Stimulated activated CD4-positive, alpha-beta T cell treated with anti-CD3 and anti-CD28 coated beads, TNF-alpha, amount 100 ng/mL, for 1 hour (primary cell): ENCODE data around the gene EFHC1.

Source experiments
- DNase-seq, 3 donors: peaks; one replicate each; pipeline ENCODE4 v3.0.0-alpha.2; 2020; ENCODE audit warnings: low read depth in 3 of 3, low spot score in 1 of 3

EFHC1 gene

DNA sequence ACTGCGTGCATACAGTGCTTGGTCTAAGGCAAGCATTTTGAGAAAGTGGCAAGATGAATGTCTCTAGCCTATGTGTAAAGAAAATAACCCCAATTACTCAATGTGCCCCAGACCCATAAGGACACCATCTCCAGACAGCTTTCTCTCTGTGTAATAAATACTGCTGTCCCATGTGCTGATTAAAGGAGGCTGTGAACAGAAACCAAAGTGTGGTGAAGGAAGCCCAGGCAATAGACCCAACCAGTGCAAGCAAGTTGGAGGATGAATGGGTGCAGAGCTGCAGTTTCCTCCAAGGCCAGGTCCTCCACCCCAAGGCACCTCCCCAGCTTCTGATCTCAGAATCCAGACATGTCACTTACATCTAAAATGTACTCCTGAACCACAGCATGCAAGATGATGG lies 96.1 kb downstream of the EFHC1 start:
- DNase-seq = no peak

DNA sequence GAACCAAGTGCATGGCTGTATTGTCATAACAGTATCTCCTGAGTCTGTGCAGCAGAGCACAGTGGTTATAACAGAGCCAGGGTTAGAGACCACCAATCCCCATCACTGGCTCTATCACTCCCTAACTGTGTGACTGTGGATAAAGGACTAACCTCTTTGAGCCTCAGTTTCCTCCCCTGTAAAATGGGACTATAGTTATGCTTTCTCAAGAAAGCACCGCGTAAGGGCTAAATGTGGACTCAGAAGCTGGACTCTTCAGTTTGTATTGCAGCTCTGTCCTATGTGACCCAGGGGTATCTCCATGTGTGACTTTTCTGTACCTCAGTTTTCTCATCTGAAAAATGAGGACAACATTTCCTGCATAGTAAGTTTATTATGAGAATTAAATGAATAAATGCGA lies 96.8 kb downstream of the EFHC1 start:
- no peak for DNase-seq

DNA sequence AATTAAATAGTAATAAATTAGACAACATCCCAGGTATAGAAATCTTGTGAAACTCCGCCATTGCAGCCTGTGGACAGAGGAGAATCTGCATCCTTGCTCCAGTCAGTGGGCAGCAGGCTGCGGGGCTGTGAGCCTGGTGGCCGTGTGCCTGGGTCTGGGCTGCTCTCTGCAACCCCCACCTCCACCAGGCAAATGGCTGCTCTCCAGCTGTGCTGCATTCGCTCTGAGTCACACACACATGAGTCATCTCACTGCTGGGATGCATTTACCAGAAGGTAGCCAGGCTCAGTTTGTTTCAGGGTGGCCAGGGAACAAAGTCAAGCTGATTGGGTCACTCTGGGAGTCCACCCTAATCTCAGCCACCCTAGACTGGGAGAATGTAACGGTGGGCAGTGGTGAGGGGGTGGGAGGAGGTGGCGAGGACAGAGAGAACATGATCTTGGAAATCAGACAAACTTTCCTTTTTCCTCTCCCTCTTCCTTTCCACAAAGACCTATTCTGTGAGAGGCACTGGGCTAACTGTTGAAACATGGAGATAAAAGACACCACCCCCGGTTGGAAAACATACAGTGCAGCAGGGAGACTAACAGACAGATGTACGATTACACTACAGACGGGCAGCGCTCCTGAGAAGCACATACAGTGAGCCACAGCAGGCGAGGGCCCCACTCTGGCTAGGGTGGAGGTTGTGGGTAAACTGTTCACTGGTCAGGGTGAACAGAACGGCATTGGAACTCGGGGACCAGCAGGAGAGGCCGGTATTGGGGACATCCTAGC lies 97.5 kb downstream of the EFHC1 start:
- DNase-seq = no peak

DNA sequence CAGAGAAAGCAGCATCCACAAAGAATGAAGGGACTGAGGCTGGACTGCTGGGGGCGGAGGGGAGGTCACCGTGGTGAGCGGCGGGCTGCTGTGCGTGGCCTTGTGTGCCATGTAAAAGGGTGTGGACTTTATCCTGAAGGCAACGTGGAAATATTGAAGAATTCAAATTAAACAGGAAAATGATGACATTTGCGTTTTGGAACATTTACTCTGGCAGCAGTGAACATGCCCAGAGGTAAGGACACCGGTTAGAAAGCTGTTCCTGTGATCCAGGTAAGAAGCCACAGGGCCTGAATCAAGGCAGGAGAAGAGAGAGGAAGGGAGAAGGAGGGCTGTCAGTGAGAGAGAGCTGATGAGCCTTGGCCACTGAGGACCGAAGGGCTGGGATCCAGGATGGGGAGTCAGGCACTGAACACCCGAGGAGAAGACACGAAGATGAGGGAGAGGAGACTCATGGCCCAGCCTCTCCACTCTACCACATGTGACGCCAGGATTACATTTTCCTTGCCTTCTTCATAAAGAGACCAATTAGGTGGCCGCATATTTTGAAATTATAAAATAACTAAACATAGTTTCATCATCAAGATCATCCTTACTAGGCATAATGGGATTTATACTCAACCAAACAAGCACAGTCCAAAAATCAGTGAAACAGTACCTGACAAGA lies 98.3 kb downstream of the EFHC1 start:
- no peak for DNase-seq

DNA sequence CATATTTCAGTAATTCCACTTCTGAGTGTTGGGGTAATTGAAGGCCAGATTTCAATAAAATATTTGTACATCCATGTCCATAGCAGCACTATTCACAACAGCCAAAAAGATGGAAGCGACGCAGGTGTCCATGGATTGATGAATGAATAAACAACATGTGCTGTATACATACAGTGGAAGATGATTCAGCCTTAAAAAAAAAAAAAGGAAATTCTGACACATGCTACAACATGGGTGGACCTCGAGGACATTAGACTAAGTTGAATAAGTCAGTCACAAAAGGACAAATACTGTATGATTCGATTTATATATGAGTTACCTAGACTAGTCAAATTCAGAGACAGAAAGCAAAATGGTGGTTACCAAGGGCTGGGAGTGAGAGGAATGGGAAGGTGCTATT lies 99.5 kb downstream of the EFHC1 start:
- no peak for DNase-seq

DNA sequence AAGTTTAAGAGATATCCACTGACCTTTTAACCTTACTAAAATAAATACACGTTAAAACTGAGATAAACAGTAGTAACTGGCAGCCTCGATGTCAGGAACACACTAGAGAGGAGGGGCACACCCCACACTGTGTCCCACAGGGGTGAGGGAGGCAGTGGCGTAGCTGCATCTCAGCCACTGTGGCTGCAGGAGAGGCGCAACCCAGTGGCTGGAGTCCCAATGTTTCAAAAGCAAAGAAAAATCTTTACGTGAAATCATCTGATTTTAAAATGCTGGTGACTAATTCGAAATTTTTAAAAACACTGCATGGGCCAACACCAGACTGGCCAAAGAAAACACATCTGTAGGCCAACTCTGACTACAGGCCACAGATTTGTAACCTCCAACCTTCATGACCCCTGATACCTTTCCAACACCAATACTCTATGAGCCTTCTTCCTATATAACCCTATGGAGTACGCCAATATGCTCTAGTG lies 102.0 kb downstream of the EFHC1 start:
- no peak for DNase-seq

DNA sequence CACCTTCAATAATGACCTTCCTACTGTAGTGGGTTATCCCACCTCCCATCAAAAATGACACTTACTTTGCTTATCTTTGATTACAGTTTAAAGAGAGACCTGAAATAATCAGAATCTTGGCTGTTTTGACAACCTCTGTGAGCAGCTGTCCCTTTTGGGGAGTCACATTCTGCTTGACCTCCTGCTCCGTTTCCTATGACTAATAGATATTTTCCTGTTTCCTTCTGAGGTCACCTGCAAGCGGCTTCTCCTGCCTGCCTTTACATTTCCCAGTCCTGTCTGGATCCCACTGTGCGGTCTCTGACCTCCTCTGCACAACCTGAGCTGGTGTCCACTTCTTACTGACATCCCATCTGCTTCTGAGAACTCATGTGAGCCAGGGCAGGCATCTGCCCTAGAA lies 102.5 kb downstream of the EFHC1 start:
- no peak for DNase-seq

DNA sequence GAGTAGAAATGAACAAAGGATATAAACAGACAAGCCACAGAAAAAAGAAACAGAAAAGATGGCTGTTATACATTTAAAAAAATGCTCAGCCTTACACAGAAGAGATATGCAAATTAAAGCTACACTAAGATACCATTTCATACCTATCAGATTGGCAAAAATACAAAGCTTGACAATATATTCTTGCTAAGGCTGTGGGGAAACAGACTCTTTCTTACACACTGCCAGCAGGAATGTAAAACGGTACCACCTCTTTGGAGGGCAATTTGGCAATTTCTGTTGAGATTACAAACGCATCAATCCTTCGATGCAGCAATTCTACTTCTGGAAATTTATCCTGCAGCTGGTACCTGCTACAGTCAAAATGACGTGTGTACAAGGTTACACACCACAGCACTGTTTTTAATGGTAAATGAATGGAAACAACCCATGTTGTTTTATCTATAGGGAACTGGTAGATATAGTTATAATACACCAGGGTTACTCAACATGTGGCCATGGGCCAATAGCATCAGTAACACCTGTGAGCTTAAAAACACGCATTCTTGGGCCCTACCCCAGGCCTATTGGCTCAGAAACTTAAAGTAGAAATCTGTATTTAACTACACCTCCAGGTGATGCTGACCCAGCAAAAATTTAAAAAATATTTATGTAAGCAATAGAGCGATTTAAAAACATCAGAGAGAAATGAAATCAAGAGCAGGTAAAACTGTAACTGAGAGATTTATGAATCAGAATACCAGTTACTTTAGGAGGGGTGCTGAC lies 103.4 kb downstream of the EFHC1 start:
- DNase-seq = no peak

DNA sequence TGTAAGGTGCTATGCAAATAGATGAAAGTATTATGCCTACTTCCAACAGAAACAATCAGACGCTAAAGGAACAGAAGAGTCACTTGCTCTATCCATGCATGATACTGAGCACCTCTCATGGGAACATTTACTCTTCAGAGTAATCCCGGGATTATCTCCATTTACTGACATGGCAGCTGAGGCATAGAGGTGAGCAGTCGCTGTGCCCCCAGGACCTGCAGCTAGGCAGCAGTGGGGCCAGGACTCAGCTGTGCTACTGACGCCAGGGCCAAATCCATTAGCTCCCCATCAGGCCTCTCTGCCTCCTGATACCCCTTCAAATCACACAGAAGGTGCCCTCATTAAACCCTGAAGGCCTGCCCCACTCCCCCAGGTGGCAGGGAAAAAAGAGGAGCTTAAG lies 104.8 kb downstream of the EFHC1 start:
- no peak for DNase-seq

DNA sequence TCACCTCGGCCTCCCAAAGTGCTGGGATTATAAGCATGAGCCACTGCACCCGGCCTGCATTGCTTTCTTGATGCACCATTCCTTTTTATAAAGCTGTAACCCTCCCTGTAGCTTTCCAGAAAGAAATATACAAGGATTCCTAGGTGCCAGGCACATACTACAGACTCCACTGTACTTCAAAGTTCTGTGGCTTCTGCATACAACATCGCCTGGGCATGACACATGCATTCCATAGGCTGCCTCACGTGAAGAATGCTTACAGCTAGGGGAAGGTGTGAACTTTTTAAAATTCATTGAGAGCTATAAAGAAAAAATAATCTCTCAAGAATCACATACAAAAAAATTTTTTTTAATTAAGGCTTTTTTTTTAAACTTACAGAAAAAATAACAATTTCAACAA lies 106.5 kb downstream of the EFHC1 start:
- no peak for DNase-seq

DNA sequence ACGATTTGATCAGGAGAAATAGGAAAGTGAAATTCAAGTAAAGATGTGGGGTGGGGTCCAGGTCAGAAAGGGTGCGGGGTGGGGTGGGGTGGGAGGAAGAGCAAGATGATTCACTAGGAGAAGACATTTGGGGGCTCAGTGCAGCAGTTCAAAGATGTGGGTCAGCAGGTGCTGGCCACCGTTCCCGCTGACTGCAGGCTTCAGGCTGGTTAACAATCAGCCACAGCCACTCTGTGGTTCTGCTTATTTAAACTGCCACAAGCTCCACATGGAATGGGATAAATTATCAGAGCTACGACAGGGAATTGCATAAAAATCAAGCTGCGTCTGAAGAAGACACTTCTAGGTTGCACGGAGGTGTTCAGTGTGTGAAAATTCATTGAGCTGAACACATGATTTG lies 107.3 kb downstream of the EFHC1 start:
- DNase-seq = no peak

DNA sequence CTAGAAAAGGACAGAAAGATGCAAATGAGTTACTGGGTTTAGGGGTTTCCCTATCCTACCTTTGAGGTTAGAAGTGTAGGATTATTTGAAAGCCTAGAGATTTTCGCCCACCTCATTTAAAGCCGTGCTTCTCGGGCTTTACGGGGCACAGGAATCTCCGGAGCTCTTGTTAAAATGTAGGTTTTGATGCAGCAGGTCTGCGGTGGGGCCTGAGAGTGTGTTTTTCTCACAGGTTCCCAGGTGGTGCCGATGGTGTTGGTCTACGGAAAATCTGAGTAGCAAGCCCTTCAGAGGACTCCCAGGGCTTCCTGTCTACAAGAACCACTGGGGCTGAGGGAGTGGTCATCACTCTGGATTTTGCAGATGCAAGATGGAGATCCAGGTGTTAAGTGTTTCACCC lies 109.2 kb downstream of the EFHC1 start:
- no peak for DNase-seq

DNA sequence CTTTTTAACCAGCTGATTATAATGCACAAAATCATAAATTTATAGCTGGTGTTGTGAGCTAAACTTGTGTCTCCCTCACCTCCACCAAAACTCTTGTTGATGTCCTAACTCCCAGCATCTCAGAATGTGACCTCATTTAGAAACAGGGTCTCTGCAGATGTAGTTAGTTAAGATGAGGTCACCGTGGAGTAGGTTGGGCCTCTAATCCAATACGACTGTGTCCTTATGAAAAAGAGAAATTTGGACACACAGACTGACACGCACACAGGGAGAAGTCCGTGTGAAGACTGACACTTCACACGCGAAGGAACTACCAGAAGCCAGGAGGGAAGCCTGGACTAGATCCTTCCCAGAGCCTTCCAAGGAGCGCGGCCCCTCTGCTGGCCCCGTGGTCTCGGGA lies 110.2 kb downstream of the EFHC1 start:
- no peak for DNase-seq

DNA sequence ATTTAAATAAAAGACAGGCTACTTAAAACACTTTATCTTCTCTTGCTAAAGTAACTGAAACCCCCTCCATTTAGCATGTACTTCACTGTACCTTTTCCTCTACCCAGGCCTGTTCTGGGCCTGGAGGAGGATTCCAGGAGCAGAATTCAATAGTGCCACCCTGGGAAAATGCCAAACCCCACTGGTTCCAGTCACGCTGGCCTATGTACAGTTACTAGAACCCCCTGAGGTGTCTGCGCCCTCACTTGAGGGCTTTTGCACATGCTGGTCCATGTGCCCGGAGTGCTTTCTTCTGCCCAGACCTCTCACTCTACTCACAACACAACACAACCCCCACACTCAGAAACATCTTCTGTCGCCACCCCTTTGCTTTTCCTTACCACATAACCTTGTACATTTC lies 111.3 kb downstream of the EFHC1 start:
- DNase-seq = no peak

DNA sequence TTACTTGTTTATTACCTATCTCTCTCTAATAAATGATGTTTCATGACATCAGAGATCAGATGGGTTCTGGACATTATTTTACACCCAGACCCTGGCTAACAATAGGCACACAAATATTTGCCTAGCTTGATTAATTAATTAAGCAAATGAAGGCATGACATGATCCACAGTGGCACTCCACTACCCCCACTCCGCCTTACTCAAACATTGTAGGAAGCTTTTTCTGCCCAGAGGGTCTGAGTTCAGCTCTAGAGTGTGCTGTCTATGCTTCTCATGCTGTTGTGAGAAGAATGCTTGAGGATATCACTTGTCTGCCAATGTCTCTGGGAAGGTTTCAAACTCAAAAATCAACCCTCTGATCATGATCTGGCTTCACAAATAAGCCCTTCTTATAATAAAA lies 111.7 kb downstream of the EFHC1 start:
- DNase-seq = no peak

DNA sequence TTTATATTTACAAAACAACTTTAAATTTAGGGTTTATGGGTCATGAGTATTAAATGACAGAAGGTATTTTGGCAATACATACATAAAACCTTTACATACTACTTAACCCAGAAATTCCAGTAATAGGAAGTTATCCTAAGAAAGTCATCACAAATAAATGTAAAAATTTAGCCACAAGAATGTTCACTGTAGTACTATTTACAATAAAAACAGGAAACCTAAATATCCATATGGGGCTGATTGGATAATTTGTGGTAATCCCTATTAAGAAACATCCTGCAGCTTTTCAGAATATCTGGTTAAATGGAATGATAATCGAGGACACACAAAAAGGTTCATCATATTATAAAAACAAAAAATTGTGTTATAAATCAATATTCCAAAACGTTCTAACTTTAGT lies 112.3 kb downstream of the EFHC1 start:
- DNase-seq = no peak

DNA sequence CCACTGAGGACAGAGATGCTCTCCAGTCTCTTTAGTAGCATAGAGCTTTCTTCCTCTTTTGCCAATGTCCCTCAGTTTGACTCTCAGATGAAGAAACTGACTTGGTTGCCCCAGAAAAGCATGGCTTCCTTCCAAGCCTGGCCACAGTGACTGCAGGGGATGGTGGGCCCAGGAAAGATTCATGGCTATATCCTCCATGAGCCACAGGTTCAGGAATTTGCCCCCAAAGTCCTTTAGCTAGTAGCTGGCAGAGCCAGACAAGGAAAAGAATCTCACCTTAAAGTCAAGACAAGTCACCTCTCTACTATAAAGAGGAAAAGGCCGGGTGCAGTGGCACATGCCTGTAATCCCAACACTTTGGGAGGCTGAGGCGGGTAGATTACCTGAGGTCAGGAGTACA lies 113.3 kb downstream of the EFHC1 start:
- no peak for DNase-seq

DNA sequence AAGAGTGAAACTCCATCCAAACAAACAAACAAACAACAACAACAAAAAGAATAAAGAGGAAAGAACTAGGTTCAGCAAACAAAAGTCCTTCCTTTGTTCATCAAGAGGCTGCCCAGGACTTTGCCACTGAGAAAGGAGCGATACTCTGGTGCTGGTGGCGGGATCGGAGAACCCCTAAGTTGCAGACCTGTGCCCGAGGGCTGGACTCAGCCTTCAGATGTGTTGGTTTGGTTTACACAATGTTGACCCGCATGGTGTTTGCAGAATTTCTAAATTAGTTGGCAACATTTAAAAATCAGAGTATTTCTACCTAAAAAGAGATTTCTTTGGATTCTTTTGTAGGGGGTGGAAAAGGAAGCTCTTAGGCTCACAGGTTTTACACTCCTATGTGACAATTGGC lies 114.2 kb downstream of the EFHC1 start:
- no peak for DNase-seq

DNA sequence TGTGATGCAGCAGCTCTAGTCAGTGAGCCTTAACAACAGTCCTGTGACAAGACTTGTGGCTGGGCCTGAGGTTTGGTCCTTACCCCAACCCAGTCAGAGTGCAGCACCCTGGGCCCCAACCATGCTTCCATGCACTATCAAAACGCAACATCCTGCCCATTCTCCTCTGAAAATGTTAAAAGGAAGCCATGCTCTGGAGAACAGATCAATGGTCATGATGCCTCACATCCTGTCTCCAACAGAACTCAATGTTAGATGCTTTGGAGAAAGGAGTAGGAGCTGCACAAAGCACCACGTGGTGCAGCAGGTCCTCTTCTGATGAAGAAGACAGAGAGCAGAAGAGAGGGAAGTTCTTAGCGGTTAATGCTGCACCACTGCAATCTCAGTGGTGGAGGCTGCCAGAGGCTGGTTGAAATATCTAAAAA lies 114.8 kb downstream of the EFHC1 start:
- DNase-seq = no peak

DNA sequence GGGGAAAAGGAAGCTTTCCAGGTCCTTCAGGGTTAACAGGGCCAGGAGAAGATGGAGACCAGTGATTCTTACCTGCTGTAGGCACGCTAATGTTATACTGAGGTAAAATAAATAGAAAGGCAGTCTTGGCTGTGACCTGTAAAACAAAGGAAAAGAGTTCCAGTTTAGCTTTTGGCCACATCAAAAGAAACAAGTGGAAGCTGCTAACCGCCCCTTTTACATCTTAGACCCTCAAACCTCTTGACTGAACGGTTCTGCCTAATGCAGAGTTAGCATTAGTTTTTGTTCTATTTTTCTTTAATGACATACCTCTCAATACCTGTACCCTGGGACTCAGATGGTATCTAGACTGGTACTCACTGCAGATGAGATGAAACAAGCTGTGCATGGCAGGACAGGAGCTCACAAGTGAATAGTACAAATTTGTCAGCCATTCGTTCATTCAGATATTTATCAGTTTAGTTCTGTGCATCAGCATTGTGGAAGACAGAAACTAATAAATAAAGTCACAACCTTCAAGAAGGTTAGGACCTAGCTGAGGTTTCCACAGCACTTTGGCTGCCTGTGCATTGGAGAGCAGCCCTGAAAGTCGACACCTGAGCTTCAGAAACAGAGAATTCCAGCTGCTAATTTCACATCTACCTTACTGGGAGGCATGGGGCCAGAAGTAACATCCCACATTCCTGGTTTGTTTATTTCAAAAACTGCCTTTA lies 115.7 kb downstream of the EFHC1 start:
- no peak for DNase-seq

DNA sequence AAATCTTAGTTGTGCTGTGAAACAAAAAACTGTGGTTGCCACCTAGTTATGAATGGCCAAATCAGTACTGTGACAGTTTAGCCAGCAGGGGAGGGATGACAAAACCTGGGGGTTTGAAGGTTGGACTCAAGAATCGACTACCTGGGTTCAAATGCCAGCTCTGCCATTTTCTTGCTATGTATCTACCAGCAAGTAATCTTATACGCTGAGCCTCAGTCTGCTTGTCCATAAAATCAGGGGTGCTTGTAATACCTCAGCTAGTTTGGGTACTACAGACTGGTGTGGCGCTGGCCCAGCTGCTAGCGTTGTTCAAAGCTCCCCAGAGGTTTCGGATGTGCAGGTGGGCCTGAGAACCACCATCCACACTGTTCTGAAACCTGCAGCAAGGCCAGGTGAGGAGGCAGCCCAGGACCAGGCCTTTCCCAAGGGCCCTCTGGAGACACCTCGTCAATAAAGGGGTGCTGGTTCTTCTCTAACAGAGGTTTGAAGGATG lies 116.3 kb downstream of the EFHC1 start:
- DNase-seq = no peak
